ENCODE results near the gene PRKN. TPM values are rescaled to one million over a fixed set of nuclear protein-coding genes. Genes with fewer than 3 reads are reported as not detected.

PRKN gene
- total and polyA plus RNA-seq, 9 of the 15 experiments (the other 6 are each of a cell fraction or from before 2014, with no cell fraction given), result 0.03 to 0.96 (median 0.15) TPM; not detected in 2

- no peaks in the 10 kb centered on the region for H3K79me2 ChIP-seq (ENCODE audit: control insufficient read depth, insufficient read depth, low read length)
- ATAC-seq (no peak), DNase-seq (ENCODE audit: extremely low read depth in 1 of 4, low spot score in 3 of 4) (no peak), FAIRE-seq (peak; percentile 23)
- no peak overlapping the region for H3K9ac ChIP-seq (ENCODE audit: insufficient read depth in 1 of 2, low read depth in 2 of 2, low read length in 2 of 2)
- TF ChIP-seq CTCFL (IDR thresholded peaks at IDR 0.05; ENCODE audit: borderline replicate concordance, insufficient read depth, low read depth, low read length, poor library complexity, severe bottlenecking) (no peak), ZNF584 (CRISPR knock-in tag; IDR thresholded peaks at IDR 0.05; ENCODE audit: low read depth) (no peak)
- H3K9me1 ChIP-seq (ENCODE audit: control insufficient read depth, insufficient read depth, low read length), result no peaks in the 10 kb centered on the region
- BruUV-seq (replicated peaks), result no TSS peak
- no peak overlapping the region for H3K4me2 ChIP-seq (ENCODE audit: insufficient read depth, low read length)
- H3K36me3 ChIP-seq (ENCODE audit: control insufficient read depth, insufficient read depth, low read length), result no peaks in the 10 kb centered on the region
- H3K9me3 ChIP-seq (replicated peaks; ENCODE audit: control insufficient read depth, insufficient read depth, low read depth, low read length), result no peaks in the 10 kb centered on the region
- no peaks in the 10 kb centered on the region for H4K20me1 ChIP-seq (replicated peaks; ENCODE audit: control insufficient read depth, insufficient read depth, low read length)
- H3K27ac ChIP-seq (ENCODE audit: extremely low read depth, low read depth, low read length), result no peak overlapping the region
- no peak overlapping the region for H3K4me3 ChIP-seq
- H3K27me3 ChIP-seq (ENCODE audit: control insufficient read depth in 2 of 2, insufficient read depth in 2 of 2, low read length in 2 of 2), result no peaks in the 10 kb centered on the region
- H3K4me1 ChIP-seq (replicated peaks in 1 of 2; ENCODE audit: control insufficient read depth in 2 of 2, insufficient read depth in 2 of 2, low read length in 2 of 2), result no peaks in the 10 kb centered on the region
- in situ Hi-C loops (cut with MboI), result no loop called here
- POLR2A ChIA-PET, result no interaction called here
- 0% methylated on average over 1 of the region's 1 CpG for WGBS (ENCODE audit: insufficient coverage, low coverage, missing lambda C conversion rate)
- CTCF ChIA-PET (ENCODE audit: low intra/inter-chr PET ratio), result no interaction called here
- H2AFZ ChIP-seq (ENCODE audit: low read depth, low read length), result no peak overlapping the region
- intact Hi-C loops (cut with micrococcal nuclease), result no loop called here
Measured at GRCh38 chr6:162085561-162085960, 642.0 kb downstream of the PRKN start.

GRCh38 chr6:162082520-162082919, 645.0 kb downstream of the PRKN start:
- Histone ChIP-seq H4K20me1 (replicated peaks; ENCODE audit: control insufficient read depth, insufficient read depth, low read length) (no peaks in the 10 kb centered on the region), H3K79me2 (ENCODE audit: control insufficient read depth, insufficient read depth, low read length) (no peaks in the 10 kb centered on the region), H3K4me3 (no peak overlapping the region), H3K9me1 (ENCODE audit: control insufficient read depth, insufficient read depth, low read length) (no peaks in the 10 kb centered on the region), H3K27me3 (ENCODE audit: control insufficient read depth in 2 of 2, insufficient read depth in 2 of 2, low read length in 2 of 2) (no peaks in the 10 kb centered on the region), H3K9ac (ENCODE audit: insufficient read depth in 1 of 2, low read depth in 2 of 2, low read length in 2 of 2) (no peak overlapping the region), H3K9me3 (replicated peaks; ENCODE audit: control insufficient read depth, insufficient read depth, low read depth, low read length) (no peaks in the 10 kb centered on the region; the same call in 1 of the 2 replicates), H3K4me1 (replicated peaks in 1 of 2; ENCODE audit: control insufficient read depth in 2 of 2, insufficient read depth in 2 of 2, low read length in 2 of 2) (no peaks in the 10 kb centered on the region), H3K27ac (ENCODE audit: extremely low read depth, low read depth, low read length) (no peak overlapping the region), H3K36me3 (ENCODE audit: control insufficient read depth, insufficient read depth, low read length) (no peaks in the 10 kb centered on the region), H3K4me2 (ENCODE audit: insufficient read depth, low read length) (no peak overlapping the region), H2AFZ (ENCODE audit: low read depth, low read length) (no peak overlapping the region)
- WGBS (ENCODE audit: insufficient coverage, low coverage, missing lambda C conversion rate), result 0% methylated on average over 1 of the region's 1 CpG
- CTCF ChIA-PET (ENCODE audit: low intra/inter-chr PET ratio), result no interaction called here
- DNase-seq (ENCODE audit: extremely low read depth in 1 of 4, low spot score in 3 of 4), result no peak
- in situ Hi-C loops (cut with MboI), result no loop called here
- intact Hi-C loops (cut with micrococcal nuclease), result no loop called here
- ATAC-seq, result no peak
- FAIRE-seq, result no peak
- BruUV-seq (replicated peaks), result no TSS peak
- POLR2A ChIA-PET, result no interaction called here
- no peak for TF ChIP-seq TRIM28 (IDR thresholded peaks at IDR 0.05)
- no peak for TF ChIP-seq GATAD2A (IDR thresholded peaks at IDR 0.05)
- no peak for TF ChIP-seq USF1 (CRISPR knock-in tag; IDR thresholded peaks at IDR 0.05)
- no peak for TF ChIP-seq HES1 (IDR thresholded peaks at IDR 0.05; ENCODE audit: low read depth)
- TF ChIP-seq TAF15 (IDR thresholded peaks at IDR 0.05; ENCODE audit: low read depth, low read length), result no peak
- no peak for TF ChIP-seq HLTF (IDR thresholded peaks at IDR 0.05)
- TF ChIP-seq ZNF696 (CRISPR knock-in tag; conservative IDR thresholded peaks at IDR 0.05), result no peak
- no peak for TF ChIP-seq PCBP2 (IDR thresholded peaks at IDR 0.05; ENCODE audit: low read depth, low read length, poor library complexity, severe bottlenecking)
- no peak for TF ChIP-seq SNRNP70 (optimal IDR thresholded peaks at IDR 0.05; ENCODE audit: low read depth, low read length)
- TF ChIP-seq CREB1 (IDR thresholded peaks at IDR 0.05), result no peak
- no peak for TF ChIP-seq CREB1 (CRISPR knock-in tag; IDR thresholded peaks at IDR 0.05)
- no peak for TF ChIP-seq PRMT5 (CRISPR knock-in tag; IDR thresholded peaks at IDR 0.05)
- TF ChIP-seq MAX (CRISPR knock-in tag; IDR thresholded peaks at IDR 0.05), result no peak
